ENCODE measurements around the gene TMED5. TPM values are rescaled to one million over a fixed set of nuclear protein-coding genes. Genes with fewer than 3 reads are reported as not detected.

Gene TMED5
- total RNA-seq, 1 experiment from 2014 or later: 32.6 TPM

GRCh38 chr1:93140106-93140505, 40.1 kb downstream of the TMED5 start:
- no peak for ATAC-seq
- CTCF ChIA-PET: no interaction called here
- 0 out of 2 replicates have a peak, but pooled peaks cover 6% of the 10 kb centered on the region for H3K79me2 ChIP-seq (ENCODE audit: insufficient read depth, low read length)
- TF ChIP-seq ELF1 (IDR thresholded peaks at IDR 0.05; ENCODE audit: borderline replicate concordance, low read depth) (no peak), YY1 (IDR thresholded peaks at IDR 0.05; ENCODE audit: extremely low read depth, insufficient replicate concordance, low read depth, low read length) (no peak), ZNF274 (IDR thresholded peaks at IDR 0.05; ENCODE audit: low read depth, low read length) (no peak), ZBTB33 (IDR thresholded peaks at IDR 0.05; ENCODE audit: extremely low read depth, insufficient replicate concordance, low read length) (no peak), RAD21 (IDR thresholded peaks at IDR 0.05; ENCODE audit: low read depth) (no peak), JUND (IDR thresholded peaks at IDR 0.05) (no peak), CEBPB (IDR thresholded peaks at IDR 0.05; ENCODE audit: low read depth) (no peak)
- TF ChIP-seq, protein P1, sequence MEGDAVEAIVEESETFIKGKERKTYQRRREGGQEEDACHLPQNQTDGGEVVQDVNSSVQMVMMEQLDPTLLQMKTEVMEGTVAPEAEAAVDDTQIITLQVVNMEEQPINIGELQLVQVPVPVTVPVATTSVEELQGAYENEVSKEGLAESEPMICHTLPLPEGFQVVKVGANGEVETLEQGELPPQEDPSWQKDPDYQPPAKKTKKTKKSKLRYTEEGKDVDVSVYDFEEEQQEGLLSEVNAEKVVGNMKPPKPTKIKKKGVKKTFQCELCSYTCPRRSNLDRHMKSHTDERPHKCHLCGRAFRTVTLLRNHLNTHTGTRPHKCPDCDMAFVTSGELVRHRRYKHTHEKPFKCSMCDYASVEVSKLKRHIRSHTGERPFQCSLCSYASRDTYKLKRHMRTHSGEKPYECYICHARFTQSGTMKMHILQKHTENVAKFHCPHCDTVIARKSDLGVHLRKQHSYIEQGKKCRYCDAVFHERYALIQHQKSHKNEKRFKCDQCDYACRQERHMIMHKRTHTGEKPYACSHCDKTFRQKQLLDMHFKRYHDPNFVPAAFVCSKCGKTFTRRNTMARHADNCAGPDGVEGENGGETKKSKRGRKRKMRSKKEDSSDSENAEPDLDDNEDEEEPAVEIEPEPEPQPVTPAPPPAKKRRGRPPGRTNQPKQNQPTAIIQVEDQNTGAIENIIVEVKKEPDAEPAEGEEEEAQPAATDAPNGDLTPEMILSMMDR (IDR thresholded peaks at IDR 0.05 in 2 of 3, conservative IDR thresholded peaks at IDR 0.05 in 1 of 3; ENCODE audit: borderline replicate concordance in 1 of 3, insufficient read depth in 1 of 3, low read depth in 2 of 3, low read length in 2 of 3): no peak
- POLR2A ChIA-PET: no interaction called here
- intact Hi-C loops (cut with micrococcal nuclease): no loop called here
- H3K9me3 ChIP-seq (ENCODE audit: control insufficient read depth in 1 of 2, insufficient read depth in 1 of 2, low read depth in 1 of 2, low read length in 2 of 2): no peaks in the 10 kb centered on the region
- H3K27ac ChIP-seq (ENCODE audit: low read depth, low read length): no peak overlapping the region
- H2AFZ ChIP-seq (ENCODE audit: low read depth, low read length, poor library complexity, severe bottlenecking): no peak overlapping the region
- H3K9ac ChIP-seq (ENCODE audit: low read length): no peak overlapping the region
- no peaks in the 10 kb centered on the region for H3K27me3 ChIP-seq (ENCODE audit: insufficient read depth, low read length)
- no peak overlapping the region for H3K4me2 ChIP-seq (ENCODE audit: low read length)
- peaks cover 13 to 17% of the 10 kb centered on the region in 2 experiments; a peak in 3 of 4 replicates for H3K36me3 ChIP-seq (ENCODE audit: control insufficient read depth in 1 of 2, insufficient read depth in 2 of 2, low read length in 2 of 2)
- H4K20me1 ChIP-seq (ENCODE audit: insufficient read depth): no peaks in the 10 kb centered on the region
- no peak overlapping the region for H3K4me3 ChIP-seq (replicated peaks in 1 of 2; ENCODE audit: low read depth in 1 of 2, low read length in 2 of 2)
- H3K9me2 ChIP-seq (ENCODE audit: insufficient read depth): no peaks in the 10 kb centered on the region
- RAD21 ChIA-PET (ENCODE audit: low non-redundant PET in 1 of 2, low total read pairs in 2 of 2, uncharacterized antibody in 2 of 2, unreplicated experiment in 2 of 2): no interaction called here
- no TSS peak for BruUV-seq (replicated peaks)
- DNase-seq (ENCODE audit: low read depth, low spot score): no peak
- no peaks in the 10 kb centered on the region for H3K4me1 ChIP-seq (ENCODE audit: control insufficient read depth in 1 of 2, insufficient read depth in 2 of 2, low read length in 2 of 2)

Data from HCT116 (cell line).